ENCODE results near the gene DCDC2B.
A peak's percentile ranks its signal among the peaks of the same experiment; 100 is the strongest.
"Not testable (repeated sequence)": the region's sequence is repeated elsewhere in the genome, so short reads cannot be mapped to it uniquely, and the experiment has no call there.

DCDC2B gene

DNA sequence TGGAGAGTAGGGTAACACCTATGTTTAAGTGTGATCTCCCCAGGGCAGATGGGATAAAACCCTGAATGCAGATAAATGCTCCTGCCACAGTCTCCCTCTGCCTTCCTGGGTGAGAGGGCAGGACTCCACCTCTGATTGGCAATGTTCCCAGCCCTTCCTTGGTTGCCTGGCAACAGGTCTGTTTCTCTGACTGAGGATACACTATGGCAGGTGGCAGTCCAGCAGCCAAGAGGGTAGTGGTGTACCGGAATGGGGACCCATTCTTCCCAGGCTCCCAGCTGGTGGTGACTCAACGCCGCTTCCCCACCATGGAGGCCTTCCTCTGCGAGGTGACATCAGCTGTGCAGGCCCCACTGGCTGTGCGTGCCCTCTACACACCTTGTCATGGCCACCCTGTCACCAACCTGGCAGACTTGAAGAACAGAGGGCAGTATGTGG is at the start of gene DCDC2B:
TSS of gene DCDC2B (plus strand) at position 199 of the 438 bp plus-strand sequence. CDS start at position 204, 5 bp downstream.
- peak; percentile 36 for DNase-seq

DNA sequence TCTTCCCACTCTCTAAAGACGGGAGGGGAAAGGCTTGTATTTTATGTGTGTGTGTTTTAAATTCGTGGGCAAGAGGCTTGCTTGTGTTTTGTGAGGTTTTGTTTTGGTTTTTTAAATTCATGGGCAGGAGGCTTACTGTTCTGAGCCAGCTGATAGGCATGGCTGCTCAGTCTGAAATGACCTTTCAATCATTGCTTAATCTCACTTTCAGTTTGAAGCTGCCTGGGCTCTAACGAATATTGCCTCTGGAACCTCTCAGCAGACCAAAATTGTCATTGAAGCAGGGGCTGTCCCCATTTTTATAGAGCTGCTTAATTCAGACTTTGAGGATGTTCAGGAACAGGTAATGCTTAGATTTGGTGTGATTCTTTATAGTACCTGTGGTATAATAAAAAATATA is 49.7 kb upstream of the DCDC2B start:
- DNase-seq, result no peak

GRCh38 chr1:32163405-32163804 is 45.5 kb upstream of the DCDC2B start:
- no peak for DNase-seq

GRCh38 chr1:32165633-32166032 is 43.3 kb upstream of the DCDC2B start:
- DNase-seq, result not testable (repeated sequence)

GRCh38 chr1:32170991-32171390 is 37.9 kb upstream of the DCDC2B start:
- no peak for DNase-seq

GRCh38 chr1:32172621-32173245 is 36.2 kb upstream of the DCDC2B start:
- peak; percentile 22 for DNase-seq

DNA sequence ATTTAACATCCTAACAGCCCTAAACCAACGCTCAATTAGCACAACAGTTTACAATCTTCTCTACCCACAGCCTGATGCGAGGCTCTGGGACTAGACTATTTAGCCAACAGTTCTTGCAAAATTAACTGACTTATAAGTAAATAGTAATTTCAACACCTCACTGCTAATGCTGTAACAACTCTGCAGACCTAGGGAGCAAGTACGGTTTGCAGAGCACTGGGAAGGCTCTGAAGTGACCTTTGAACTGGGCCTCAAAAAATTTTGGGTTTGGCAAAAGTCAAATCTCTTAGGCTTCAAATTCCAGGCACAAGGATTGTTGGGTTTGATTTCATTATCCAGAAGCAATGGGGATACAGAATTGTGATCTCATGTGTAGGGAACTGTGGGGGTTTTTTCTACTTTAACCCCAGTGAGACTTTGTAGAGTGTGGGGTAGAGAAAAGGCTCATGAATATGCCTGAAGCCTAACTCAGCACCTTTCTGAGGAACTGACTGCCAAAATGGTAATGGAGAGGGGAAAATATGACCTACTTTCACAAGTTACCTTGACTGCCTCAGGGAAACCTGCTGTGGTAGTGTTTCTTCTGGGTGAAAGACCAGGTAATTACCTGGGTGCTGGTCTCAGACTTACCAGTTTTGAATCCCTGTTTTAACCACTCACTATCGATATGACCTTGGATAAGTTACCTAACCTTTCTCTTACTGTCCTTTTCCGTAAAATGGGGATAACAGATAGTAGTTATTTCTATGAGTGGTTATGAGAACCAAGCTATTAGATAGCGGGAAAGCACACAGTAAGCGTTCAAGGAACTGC is 30.3 kb upstream of the DCDC2B start:
- no peak for DNase-seq

DNA sequence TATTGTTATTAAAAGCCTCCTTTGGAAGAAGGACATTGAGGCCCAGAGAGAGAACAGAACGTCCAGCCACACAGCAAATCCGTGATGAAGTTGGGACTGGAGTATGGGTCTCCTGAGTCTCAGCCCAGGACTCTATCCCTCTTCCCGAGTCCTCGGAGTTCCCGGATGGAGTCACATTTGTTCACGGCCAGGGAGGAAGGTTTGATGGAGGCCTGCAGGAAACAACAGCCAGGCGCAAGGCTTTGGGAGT is 29.8 kb upstream of the DCDC2B start:
- no peak for DNase-seq

- DNase-seq, result peak; percentile 92
These were observed 29.3 kb upstream of the DCDC2B start, which contains the start of gene TXLNA for GRCh38 chr1:32179443-32180185. Gene TXLNA, plus strand, starts transcription at chr1:32179675. Its CDS starts 671 bp downstream, at chr1:32180346.

GRCh38 chr1:32180186-32181060 is 28.5 kb upstream of the DCDC2B start:
- peak; percentile 46 for DNase-seq

DNA sequence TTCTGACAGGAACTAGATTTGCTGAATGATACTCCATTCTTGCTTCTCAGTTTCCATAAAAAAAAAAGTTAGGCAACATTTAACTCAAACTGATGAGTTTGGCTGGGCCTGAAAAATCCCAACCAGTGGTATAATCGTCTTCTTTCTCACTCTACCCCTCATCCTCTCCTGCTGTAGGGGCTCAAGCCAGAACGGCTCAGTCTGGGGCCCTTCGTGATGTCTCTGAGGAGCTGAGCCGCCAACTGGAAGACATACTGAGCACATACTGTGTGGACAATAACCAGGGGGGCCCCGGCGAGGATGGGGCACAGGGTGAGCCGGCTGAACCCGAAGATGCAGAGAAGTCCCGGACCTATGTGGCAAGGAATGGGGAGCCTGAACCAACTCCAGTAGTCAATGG is 27.8 kb upstream of the DCDC2B start:
- no peak for DNase-seq

DNA sequence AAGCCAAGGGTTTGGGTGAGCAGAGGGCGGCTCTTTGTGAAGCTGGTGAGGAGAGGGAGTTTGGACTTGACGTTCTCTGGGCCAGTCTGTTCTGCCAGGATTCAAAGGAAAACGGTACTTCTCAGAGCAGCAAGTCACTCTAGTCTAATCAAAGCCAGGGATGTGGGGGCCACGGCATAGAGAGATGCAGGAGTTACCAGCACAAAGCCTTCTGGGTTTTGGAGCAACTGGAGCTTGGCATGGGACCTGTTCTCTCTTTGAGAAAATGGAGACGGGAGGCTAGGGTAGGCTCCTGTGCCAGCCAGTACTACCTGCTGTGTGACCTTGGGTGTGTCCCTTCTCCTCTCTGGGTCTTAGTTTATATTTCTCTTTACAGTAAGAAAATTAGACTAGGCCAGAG is 27.3 kb upstream of the DCDC2B start:
- no peak for DNase-seq

DNA sequence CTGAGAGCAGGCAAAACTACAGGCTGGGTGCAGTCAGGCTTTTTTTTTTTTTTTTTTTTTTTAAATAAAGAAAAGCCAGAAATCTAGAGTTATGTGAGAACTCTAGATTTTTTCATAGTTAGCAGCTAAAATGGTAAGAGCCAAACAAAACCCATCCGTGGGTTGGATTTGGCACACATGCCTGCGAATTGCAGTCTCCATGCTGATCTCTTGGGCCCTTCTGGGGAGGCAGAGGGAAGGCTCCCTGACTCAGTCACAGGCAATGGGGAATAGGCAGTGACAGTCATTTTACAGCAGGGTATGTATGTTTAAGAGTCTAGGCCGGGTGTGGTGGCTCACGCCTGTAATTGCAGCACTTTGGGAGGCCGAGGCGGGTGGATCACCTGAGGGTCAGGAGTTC is 26.8 kb upstream of the DCDC2B start:
- no peak for DNase-seq

DNA sequence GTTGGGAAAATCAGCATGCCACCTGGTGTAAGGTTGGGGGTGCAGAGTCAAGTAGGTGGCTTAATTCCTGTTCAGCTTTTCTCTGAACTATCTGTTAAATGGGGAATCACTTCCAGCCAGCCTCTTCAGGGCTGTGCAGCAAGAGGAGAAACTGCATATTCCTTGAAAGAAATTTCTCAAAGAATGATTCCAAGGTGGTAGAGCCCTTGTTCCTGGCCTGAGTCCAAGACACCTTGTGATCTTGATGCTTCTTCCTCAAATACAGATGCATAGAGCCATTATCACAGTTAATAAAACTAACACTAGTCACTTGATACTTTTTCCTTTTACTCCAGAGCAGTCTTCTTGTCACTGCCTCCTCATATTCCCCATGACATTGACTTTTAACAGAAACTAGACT is 24.2 kb upstream of the DCDC2B start:
- DNase-seq, result no peak

DNA sequence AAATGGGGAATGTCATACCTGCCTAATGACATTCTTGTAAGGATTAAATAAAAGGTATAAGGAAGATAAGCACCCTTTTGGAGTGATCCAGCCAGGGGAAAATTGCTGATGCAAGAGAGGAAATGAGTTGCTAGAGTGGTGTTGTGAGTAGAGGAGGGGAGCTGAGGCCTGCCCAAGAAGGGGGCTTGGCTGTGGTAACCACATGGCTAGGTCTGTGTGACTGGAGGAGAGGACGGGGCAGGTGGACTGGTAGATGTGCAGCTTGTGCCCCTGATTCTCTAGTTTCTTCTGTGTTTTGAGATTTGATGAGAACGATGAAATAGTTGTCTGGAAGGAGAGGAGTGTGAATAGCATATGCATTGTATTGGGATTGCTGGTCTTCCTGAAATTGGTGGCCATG is 22.8 kb upstream of the DCDC2B start:
- peak; percentile 16 for DNase-seq

- no peak for DNase-seq
These were observed 22.4 kb upstream of the DCDC2B start for GRCh38 chr1:32186491-32186890.

DNA sequence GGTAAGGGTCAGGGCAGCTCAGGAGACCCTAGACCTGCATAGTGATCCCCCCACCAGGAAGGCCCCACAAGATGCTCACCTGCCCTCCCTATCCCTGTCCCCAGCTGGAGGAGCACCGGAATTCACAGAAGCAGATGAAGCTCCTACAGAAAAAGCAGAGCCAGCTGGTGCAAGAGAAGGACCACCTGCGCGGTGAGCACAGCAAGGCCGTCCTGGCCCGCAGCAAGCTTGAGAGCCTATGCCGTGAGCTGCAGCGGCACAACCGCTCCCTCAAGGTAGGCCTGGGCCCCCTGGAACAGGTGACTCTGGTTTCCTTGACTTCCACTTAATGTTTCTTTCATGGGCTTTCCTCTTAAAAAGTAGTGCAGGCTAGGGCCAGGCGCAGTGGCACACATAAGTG is 21.0 kb upstream of the DCDC2B start:
- DNase-seq, result no peak

DNA sequence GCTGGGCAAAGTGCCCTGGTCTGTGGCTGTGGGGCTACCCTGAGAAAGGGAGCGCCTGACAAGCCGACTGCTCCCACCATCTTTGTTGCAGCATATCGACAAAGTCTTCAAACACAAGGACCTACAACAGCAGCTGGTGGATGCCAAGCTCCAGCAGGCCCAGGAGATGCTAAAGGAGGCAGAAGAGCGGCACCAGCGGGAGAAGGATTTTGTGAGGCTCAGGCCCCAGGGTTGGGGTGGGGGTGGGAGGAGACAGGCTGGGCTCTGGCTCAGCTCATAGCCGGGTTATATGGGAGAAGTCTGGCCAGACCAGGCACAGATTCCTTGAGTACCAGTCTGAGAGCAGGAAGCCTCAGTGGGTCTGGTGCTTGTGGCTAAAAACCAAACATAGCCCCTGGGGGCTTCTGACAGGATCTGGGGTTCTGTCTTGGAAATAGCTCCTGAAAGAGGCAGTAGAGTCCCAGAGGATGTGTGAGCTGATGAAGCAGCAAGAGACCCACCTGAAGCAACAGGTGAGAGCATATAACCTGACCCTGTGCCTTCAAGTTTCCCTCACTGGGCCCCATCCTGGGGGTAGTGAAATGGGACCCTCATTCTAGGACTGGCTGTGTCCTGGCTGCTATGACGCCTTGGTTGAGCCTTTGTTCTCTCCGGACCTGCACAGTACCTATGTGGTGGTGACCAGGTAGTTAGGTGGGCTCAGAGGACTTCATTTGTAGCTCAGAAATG is 16.5 kb upstream of the DCDC2B start:
- no peak for DNase-seq

- no peak for DNase-seq
These were observed 13.9 kb upstream of the DCDC2B start for GRCh38 chr1:32194984-32195383.

DNA sequence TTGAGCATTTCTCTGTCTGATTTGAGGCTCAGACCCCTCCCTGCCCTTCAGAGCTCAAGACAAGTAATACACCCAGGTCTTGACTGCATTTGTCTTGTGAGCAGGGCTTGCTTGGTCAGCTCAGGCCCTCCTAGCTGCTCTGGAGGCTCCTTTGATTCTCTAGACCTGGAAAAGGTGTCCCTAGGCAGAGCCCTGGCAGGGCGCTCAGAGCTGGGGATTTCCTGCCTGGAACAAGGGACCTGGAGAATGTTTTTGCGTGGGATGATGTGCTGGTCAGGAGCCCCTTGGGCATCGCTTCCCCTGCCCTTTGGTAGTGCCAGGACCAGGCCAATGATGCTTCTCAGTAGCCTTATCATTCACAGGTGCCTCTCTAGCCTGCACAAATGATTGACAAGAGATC is 13.4 kb upstream of the DCDC2B start:
- no peak for DNase-seq

DNA sequence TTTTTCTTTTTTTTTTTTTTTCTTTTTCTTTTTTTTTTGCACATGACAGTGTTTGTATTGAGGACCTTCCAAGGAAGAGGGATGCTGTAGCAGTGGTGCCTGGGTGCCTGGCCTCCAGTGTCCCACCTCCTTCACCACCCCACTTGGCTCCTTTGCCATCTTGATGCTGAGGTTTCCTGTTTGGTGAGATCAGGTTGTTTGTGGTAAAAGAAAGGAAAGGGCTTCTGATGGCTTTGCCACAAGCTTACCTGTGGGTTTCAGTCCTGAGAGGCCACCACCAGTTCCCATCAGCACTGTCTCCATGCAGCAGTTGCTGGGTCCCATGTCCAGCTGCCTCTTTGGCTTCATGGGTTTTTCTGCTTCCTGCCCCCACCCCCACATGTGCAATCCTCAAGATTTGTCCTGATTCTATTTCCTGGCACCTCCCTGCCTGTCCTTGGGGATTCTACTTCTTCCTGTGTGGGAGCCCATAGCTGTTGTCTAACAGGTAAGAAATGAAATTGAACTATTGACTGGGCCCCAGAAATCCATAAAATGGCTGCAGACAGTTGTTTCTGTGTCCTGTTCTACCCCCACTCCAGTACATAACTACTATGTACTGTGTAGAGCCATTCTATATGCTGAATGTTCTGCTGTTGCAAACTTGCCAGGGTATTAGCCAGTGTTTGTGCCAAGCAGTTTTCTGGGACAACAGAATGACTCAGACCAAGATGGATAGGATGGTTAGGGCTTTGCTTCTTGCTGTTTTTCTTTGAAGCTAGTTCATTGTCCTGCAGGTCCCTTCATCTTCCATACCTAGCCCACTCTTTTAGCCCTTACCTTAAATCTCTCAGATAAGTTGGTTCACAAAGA is 12.7 kb upstream of the DCDC2B start:
- DNase-seq, result no peak

All from fibroblast of skin of right biceps (primary cell).